ENCODE data around the gene SUSD1. TPM values are rescaled to one million over a fixed set of nuclear protein-coding genes. Genes with fewer than 3 reads are reported as not detected.

SUSD1 gene
- total RNA-seq, 1 donor from 2014 or later, result 41.1 TPM

GRCh38 chr9:112046181-112046580 is 128.9 kb downstream of the SUSD1 start:
- H3K4me3 Mint-ChIP-seq (ENCODE audit: low read depth), result no peak overlapping the region
- H3K4me1 Mint-ChIP-seq (ENCODE audit: low read depth), result peaks cover 11% of the 10 kb centered on the region
- H3K27me3 Mint-ChIP-seq, result no peaks in the 10 kb centered on the region
- TF ChIP-seq CTCF (IDR thresholded peaks at IDR 0.05; ENCODE audit: unreplicated experiment), result no peak
- H3K9me3 Mint-ChIP-seq (ENCODE audit: low read depth), result no peaks in the 10 kb centered on the region
- no peak for DNase-seq (ENCODE audit: low spot score, unreplicated experiment)
- H3K27ac Mint-ChIP-seq, result no peak overlapping the region
- H3K36me3 Mint-ChIP-seq (ENCODE audit: insufficient read depth), result peaks cover 21% of the 10 kb centered on the region

GRCh38 chr9:112044881-112045280 is 130.2 kb downstream of the SUSD1 start:
- Mint-ChIP-seq H3K4me1 (ENCODE audit: low read depth) (peaks cover 11% of the 10 kb centered on the region), H3K27me3 (no peaks in the 10 kb centered on the region), H3K4me3 (ENCODE audit: low read depth) (no peak overlapping the region), H3K27ac (no peak overlapping the region), H3K9me3 (ENCODE audit: low read depth) (no peaks in the 10 kb centered on the region), H3K36me3 (ENCODE audit: insufficient read depth) (peaks cover 22% of the 10 kb centered on the region)
- no peak for DNase-seq (ENCODE audit: low spot score, unreplicated experiment)
- TF ChIP-seq CTCF (IDR thresholded peaks at IDR 0.05; ENCODE audit: unreplicated experiment), result no peak

- H3K4me3 Mint-ChIP-seq (ENCODE audit: low read depth), result no peak overlapping the region
- DNase-seq (ENCODE audit: low spot score, unreplicated experiment), result no peak
- H3K36me3 Mint-ChIP-seq (ENCODE audit: insufficient read depth), result peaks cover 23% of the 10 kb centered on the region
- no peaks in the 10 kb centered on the region for H3K9me3 Mint-ChIP-seq (ENCODE audit: low read depth)
- H3K4me1 Mint-ChIP-seq (ENCODE audit: low read depth), result peaks cover 11% of the 10 kb centered on the region
- H3K27me3 Mint-ChIP-seq, result no peaks in the 10 kb centered on the region
- no peak overlapping the region for H3K27ac Mint-ChIP-seq
- TF ChIP-seq CTCF (IDR thresholded peaks at IDR 0.05; ENCODE audit: unreplicated experiment), result no peak
These were observed 130.9 kb downstream of the SUSD1 start for GRCh38 chr9:112044186-112044585.

- no peak for DNase-seq (ENCODE audit: low spot score, unreplicated experiment)
- H3K27me3 Mint-ChIP-seq, result no peaks in the 10 kb centered on the region
- H3K36me3 Mint-ChIP-seq (ENCODE audit: insufficient read depth), result peaks cover 25% of the 10 kb centered on the region
- no peak overlapping the region for H3K4me3 Mint-ChIP-seq (ENCODE audit: low read depth)
- H3K4me1 Mint-ChIP-seq (ENCODE audit: low read depth), result peaks cover 11% of the 10 kb centered on the region
- no peaks in the 10 kb centered on the region for H3K9me3 Mint-ChIP-seq (ENCODE audit: low read depth)
- H3K27ac Mint-ChIP-seq, result no peak overlapping the region
- TF ChIP-seq CTCF (IDR thresholded peaks at IDR 0.05; ENCODE audit: unreplicated experiment), result no peak
These were observed 131.7 kb downstream of the SUSD1 start for GRCh38 chr9:112043423-112043822.

GRCh38 chr9:112042769-112043168 is 132.3 kb downstream of the SUSD1 start:
- no peak for TF ChIP-seq CTCF (IDR thresholded peaks at IDR 0.05; ENCODE audit: unreplicated experiment)
- Mint-ChIP-seq H3K36me3 (ENCODE audit: insufficient read depth) (peaks cover 25% of the 10 kb centered on the region), H3K27me3 (no peaks in the 10 kb centered on the region), H3K9me3 (ENCODE audit: low read depth) (no peaks in the 10 kb centered on the region), H3K4me3 (ENCODE audit: low read depth) (no peak overlapping the region), H3K27ac (no peak overlapping the region), H3K4me1 (ENCODE audit: low read depth) (peaks cover 11% of the 10 kb centered on the region)
- DNase-seq (ENCODE audit: low spot score, unreplicated experiment), result no peak

All from progenitor cell of endocrine pancreas (in vitro differentiated cells).